BLaER1 treated with 17β-estradiol and CSF1 and Interleukin-3, amounts not matched to agents 10 nM and 100 nM (cell line): Measurements from ENCODE around the gene ARHGAP27.
A peak's percentile ranks its signal among the peaks of the same experiment; 100 is the strongest.

Experiments used
- H3K27ac ChIP-seq, 11 experiments: shearing (Covaris generic); formaldehyde crosslinking; 2 replicates each; pipeline ENCODE4 v1.8.1; 2022
- H3K27me3 ChIP-seq, 11 experiments: shearing (Covaris generic); formaldehyde crosslinking; 2 replicates each; pipeline ENCODE4 v1.8.1; 2022
- H3K36me3 ChIP-seq, 11 experiments: shearing (Covaris generic); formaldehyde crosslinking; 2 replicates each; pipeline ENCODE4 v1.8.1; 2022
- H3K4me1 ChIP-seq, 10 experiments: shearing (Covaris generic); formaldehyde crosslinking; 2 replicates each; pipeline ENCODE4 v1.8.1; 2022
- H3K4me2 ChIP-seq, 11 experiments: shearing (Covaris generic); formaldehyde crosslinking; 2 replicates each; pipeline ENCODE4 v1.8.1; 2022
- H3K4me3 ChIP-seq, 10 experiments: shearing (Covaris generic); formaldehyde crosslinking; 2 replicates each; pipeline ENCODE4 v1.8.1; 2022
- H3K9ac ChIP-seq, 11 experiments: shearing (Covaris generic); formaldehyde crosslinking; 2 replicates each; pipeline ENCODE4 v1.8.1; 2022
- H3K9me3 ChIP-seq, 11 experiments: shearing (Covaris generic); formaldehyde crosslinking; replicated peaks in 1 of 11; 2 replicates each; pipeline ENCODE4 v1.8.1; 2022
- H4K20me1 ChIP-seq, 11 experiments: shearing (Covaris generic); formaldehyde crosslinking; 2 replicates each; pipeline ENCODE4 v1.8.1; 2022
- Cebpa-rat ChIP-seq, 11 experiments: shearing (Covaris generic); IDR thresholded peaks; 2 replicates each; pipeline ENCODE4 v1.8.1; 2022

ARHGAP27 gene

DNA sequence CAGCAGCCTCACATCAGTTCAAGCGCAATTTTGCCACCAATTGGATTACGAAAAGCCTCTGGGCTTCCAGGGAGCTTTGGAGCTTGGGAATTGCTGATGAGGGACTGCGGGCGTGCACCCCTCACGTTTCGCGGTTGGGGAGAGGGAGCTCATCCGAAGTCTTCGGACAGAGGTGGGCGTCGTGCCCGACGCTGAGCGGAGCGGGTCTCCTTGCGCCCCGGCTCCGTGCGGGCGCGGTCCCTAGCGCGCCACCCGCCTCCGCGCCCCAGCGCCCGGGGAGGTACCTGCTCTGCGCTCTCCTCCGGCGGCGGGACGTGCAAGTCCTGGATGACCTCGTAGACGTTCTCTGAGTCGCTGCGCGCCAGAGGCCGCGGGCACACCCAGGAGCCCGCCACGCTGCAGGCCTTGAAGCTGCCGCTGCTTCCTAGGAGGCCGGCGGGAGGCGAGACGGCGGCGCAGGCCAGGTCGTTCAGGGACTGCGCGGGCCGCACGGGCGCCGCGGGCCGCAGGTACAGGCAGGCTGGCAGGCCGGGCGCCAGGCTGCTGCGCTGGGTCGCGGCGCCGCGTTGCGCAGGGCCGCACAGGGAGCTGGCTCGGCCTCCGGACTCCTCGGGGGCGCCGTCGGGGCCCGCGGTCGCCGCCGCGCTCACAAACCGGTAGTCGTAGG is 3.2 kb downstream of the ARHGAP27 start:
- peaks cover 72 to 92% (median 87%) of the 10 kb centered on the region in 10 experiments for H3K4me1 ChIP-seq
- H3K4me3 ChIP-seq, result peak overlapping the region; percentile 38 to 70 (median 52); a peak in 17 of 20 replicates
- H3K27ac ChIP-seq, result peak overlapping the region in 10 of 11 experiments; percentile 68 to 90 (median 85); a peak in 19 of 22 replicates
- H3K4me2 ChIP-seq, result peak overlapping the region; percentile 97 to 100 (median 99)
- no peak for TF ChIP-seq Cebpa-rat (IDR thresholded peaks at IDR 0.05)
- peaks cover 0 to 15% (median 0%) of the 10 kb centered on the region in 11 experiments; a peak in 6 of 22 replicates for H3K36me3 ChIP-seq
- H3K27me3 ChIP-seq, result no peaks in the 10 kb centered on the region; a peak in 1 of 22 replicates
- H3K9ac ChIP-seq, result peak overlapping the region in 10 of 11 experiments; percentile 64 to 85 (median 77); a peak in 18 of 22 replicates
- no peaks in the 10 kb centered on the region for H3K9me3 ChIP-seq
- peaks cover 3 to 57% (median 27%) of the 10 kb centered on the region in 11 experiments; a peak in 16 of 22 replicates for H4K20me1 ChIP-seq

DNA sequence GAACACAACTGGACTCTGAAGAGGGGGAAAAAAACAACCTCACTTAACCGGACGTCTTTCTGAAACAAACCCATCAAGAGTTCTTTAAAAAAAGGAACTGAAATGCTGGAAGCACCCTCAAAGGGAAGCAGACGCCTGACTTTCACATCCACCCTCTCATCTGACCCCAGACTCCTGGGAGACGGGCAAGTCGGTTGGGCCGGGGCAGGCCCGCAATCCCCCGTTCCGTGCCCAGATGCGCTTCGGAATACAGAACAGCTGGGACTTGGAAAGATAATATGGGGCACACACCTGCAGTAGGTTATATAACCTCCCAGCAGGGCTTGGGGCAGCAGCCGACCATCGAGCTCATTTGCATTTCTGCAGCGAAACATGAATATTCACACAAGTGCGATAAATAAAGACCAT is 3.7 kb downstream of the ARHGAP27 start:
- H3K27ac ChIP-seq, result peak overlapping the region; percentile 51 to 90 (median 85); a peak in 21 of 22 replicates
- H3K36me3 ChIP-seq, result peaks cover 0 to 18% (median 0%) of the 10 kb centered on the region in 11 experiments; a peak in 7 of 22 replicates
- H3K27me3 ChIP-seq, result no peaks in the 10 kb centered on the region; a peak in 1 of 22 replicates
- H3K4me1 ChIP-seq, result peaks cover 74 to 88% (median 82%) of the 10 kb centered on the region in 10 experiments
- peak overlapping the region; percentile 38 to 70 (median 52); a peak in 19 of 20 replicates for H3K4me3 ChIP-seq
- peak overlapping the region in 10 of 11 experiments; percentile 64 to 85 (median 77); a peak in 21 of 22 replicates for H3K9ac ChIP-seq
- H3K4me2 ChIP-seq, result peak overlapping the region; percentile 97 to 100 (median 99)
- H4K20me1 ChIP-seq, result peaks cover 3 to 63% (median 31%) of the 10 kb centered on the region in 11 experiments; a peak in 16 of 22 replicates
- no peaks in the 10 kb centered on the region for H3K9me3 ChIP-seq
- TF ChIP-seq Cebpa-rat (IDR thresholded peaks at IDR 0.05), result no peak

GRCh38 chr17:45428050-45428617 is 4.5 kb downstream of the ARHGAP27 start:
- H3K9me3 ChIP-seq, result no peaks in the 10 kb centered on the region

GRCh38 chr17:45427181-45427835 is 5.4 kb downstream of the ARHGAP27 start:
- Histone ChIP-seq H4K20me1 (peaks cover 3 to 69% (median 38%) of the 10 kb centered on the region in 11 experiments; a peak in 16 of 22 replicates), H3K36me3 (peaks cover 0 to 20% (median 6%) of the 10 kb centered on the region in 11 experiments; a peak in 9 of 22 replicates), H3K9me3 (no peaks in the 10 kb centered on the region), H3K9ac (peak overlapping the region in 8 of 11 experiments; percentile 73 to 85 (median 77); a peak in 9 of 22 replicates), H3K4me3 (no peak overlapping the region), H3K27ac (peak overlapping the region in 6 of 11 experiments; percentile 83 to 90 (median 86); a peak in 9 of 22 replicates), H3K27me3 (no peaks in the 10 kb centered on the region; a peak in 1 of 22 replicates), H3K4me2 (peak overlapping the region; percentile 97 to 100 (median 99)), H3K4me1 (peaks cover 65 to 74% (median 68%) of the 10 kb centered on the region in 10 experiments)
- TF ChIP-seq Cebpa-rat (IDR thresholded peaks at IDR 0.05), result no peak

More at GRCh38 chr17:45428050-45428617, 4.5 kb downstream of the ARHGAP27 start:
- Histone ChIP-seq H3K4me2 (peak overlapping the region; percentile 97 to 100 (median 99)), H4K20me1 (peaks cover 3 to 69% (median 38%) of the 10 kb centered on the region in 11 experiments; a peak in 16 of 22 replicates), H3K4me3 (peak overlapping the region; percentile 38 to 70 (median 52); a peak in 19 of 20 replicates), H3K36me3 (peaks cover 0 to 20% (median 0%) of the 10 kb centered on the region in 11 experiments; a peak in 7 of 22 replicates), H3K27me3 (no peaks in the 10 kb centered on the region; a peak in 1 of 22 replicates), H3K4me1 (peaks cover 70 to 81% (median 74%) of the 10 kb centered on the region in 10 experiments), H3K27ac (peak overlapping the region; percentile 51 to 90 (median 85); a peak in 21 of 22 replicates), H3K9ac (peak overlapping the region; percentile 46 to 85 (median 77); a peak in 21 of 22 replicates)
- no peak for TF ChIP-seq Cebpa-rat (IDR thresholded peaks at IDR 0.05)

DNA sequence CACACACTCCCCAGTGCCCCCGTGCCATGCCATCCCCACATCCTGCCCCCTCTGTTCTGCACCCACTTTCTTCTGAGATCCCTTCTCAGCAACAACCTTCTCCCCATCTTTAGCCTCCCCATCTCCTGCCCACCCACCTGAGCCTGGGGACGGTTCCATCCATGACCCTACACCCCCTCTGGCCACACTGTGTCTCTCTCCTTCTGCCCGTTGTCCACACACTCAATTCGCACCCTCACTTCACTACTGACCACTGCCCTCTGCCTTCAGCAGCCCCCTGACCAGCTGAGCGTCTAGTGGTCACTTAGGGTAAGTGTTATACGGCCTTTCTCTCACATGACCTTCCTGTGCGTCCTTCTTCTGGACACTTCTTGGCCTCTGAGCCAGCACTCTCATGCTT is 6.1 kb downstream of the ARHGAP27 start:
- Histone ChIP-seq H3K9ac (peak overlapping the region in 3 of 11 experiments; percentile 15 to 52 (median 44); a peak in 3 of 22 replicates), H3K4me2 (peak overlapping the region in 9 of 11 experiments; percentile 69 to 100 (median 99); a peak in 15 of 22 replicates), H3K4me1 (peaks cover 64 to 68% (median 65%) of the 10 kb centered on the region in 10 experiments), H3K36me3 (peaks cover 0 to 25% (median 8%) of the 10 kb centered on the region in 11 experiments; a peak in 10 of 22 replicates), H3K4me3 (no peak overlapping the region), H4K20me1 (peaks cover 3 to 70% (median 44%) of the 10 kb centered on the region in 11 experiments; a peak in 16 of 22 replicates), H3K9me3 (no peaks in the 10 kb centered on the region), H3K27me3 (no peaks in the 10 kb centered on the region), H3K27ac (no peak overlapping the region)
- TF ChIP-seq Cebpa-rat (IDR thresholded peaks at IDR 0.05), result no peak

GRCh38 chr17:45425984-45426413 is 6.7 kb downstream of the ARHGAP27 start:
- Histone ChIP-seq H3K36me3 (peaks cover 0 to 28% (median 8%) of the 10 kb centered on the region in 11 experiments; a peak in 11 of 22 replicates), H3K4me3 (no peak overlapping the region), H3K27ac (no peak overlapping the region)

DNA sequence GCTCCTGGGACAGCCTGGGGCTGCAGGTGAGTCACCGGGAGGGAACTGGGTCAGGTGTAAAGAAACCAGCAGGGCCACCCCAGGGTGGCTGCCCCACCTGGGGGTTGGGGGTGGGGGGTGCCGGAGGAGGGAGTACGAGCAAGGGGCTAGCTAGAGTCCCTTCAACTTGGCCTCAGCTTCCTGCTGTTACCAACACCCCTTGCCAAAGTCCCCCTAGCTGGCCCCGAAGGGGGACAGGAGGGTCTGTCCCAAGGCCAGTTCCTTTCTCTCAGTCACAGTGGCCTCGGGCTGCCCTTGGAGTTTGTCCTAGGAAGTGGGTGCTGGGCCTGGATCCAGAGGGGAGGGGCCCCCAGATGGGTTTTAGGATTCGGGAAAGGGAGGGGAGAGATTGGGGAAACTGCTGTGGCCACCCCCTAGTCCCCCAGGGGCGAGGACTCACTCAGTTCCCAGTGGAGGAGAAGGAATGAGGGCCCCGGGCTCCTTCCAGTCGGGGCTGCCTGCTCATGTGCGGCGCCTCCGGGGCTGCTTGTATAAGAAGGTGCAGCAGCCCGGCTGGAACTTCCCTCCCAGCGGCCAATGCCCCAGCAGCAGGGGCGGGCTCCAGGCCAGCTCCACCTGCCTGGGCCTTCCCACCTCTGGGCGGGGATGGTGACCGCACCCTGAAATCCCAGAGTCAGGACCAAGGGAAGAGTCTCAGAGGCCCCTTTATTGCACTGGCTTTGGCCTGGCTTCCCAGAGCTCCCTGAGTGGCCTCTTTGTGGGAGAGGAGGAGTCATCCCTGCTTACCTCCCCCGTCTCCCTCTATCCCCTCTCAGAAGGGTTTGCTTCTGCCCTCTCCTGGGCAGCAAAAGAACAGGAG is 7.3 kb downstream of the ARHGAP27 start:
- H3K9ac ChIP-seq, result peak overlapping the region in 10 of 11 experiments; percentile 5 to 61 (median 44); a peak in 13 of 22 replicates
- H3K4me2 ChIP-seq, result peak overlapping the region; percentile 65 to 100 (median 78)
- peaks cover 52 to 56% (median 53%) of the 10 kb centered on the region in 10 experiments for H3K4me1 ChIP-seq
- peaks cover 3 to 76% (median 53%) of the 10 kb centered on the region in 11 experiments; a peak in 16 of 22 replicates for H4K20me1 ChIP-seq
- no peak for TF ChIP-seq Cebpa-rat (IDR thresholded peaks at IDR 0.05)
- H3K27ac ChIP-seq, result peak overlapping the region in 5 of 11 experiments; percentile 9 to 32 (median 27); a peak in 3 of 22 replicates
- H3K27me3 ChIP-seq, result no peaks in the 10 kb centered on the region
- no peak overlapping the region; a peak in 1 of 20 replicates for H3K4me3 ChIP-seq
- H3K9me3 ChIP-seq, result no peaks in the 10 kb centered on the region
- peaks cover 0 to 29% (median 8%) of the 10 kb centered on the region in 11 experiments; a peak in 12 of 22 replicates for H3K36me3 ChIP-seq

More at GRCh38 chr17:45425984-45426413, 6.7 kb downstream of the ARHGAP27 start:
- H3K9me3 ChIP-seq, result no peaks in the 10 kb centered on the region
- TF ChIP-seq Cebpa-rat (IDR thresholded peaks at IDR 0.05), result no peak
- H3K27me3 ChIP-seq, result no peaks in the 10 kb centered on the region
- peaks cover 3 to 75% (median 49%) of the 10 kb centered on the region in 11 experiments; a peak in 16 of 22 replicates for H4K20me1 ChIP-seq
- peak overlapping the region in 6 of 11 experiments; percentile 6 to 61 (median 48); a peak in 5 of 22 replicates for H3K9ac ChIP-seq
- peaks cover 58 to 63% (median 59%) of the 10 kb centered on the region in 10 experiments for H3K4me1 ChIP-seq
- peak overlapping the region; percentile 65 to 100 (median 80) for H3K4me2 ChIP-seq
